Skeletal muscle cell (primary cell): ENCODE results near the gene NKAIN2.
A peak's percentile ranks its signal among the peaks of the same experiment; 100 is the strongest.

Experiments
- DNase-seq: peaks from one replicate; pipeline ENCODE4 v3.0.0-alpha.2; 2010; ENCODE audit warnings: low read depth
- H3K4me3 ChIP-seq: 2 replicates; pipeline ENCODE4 v1.5.1; 2011; ENCODE audit warnings: low read depth, mild to moderate bottlenecking, control low read depth, low read length, moderate library complexity

Gene NKAIN2

DNA sequence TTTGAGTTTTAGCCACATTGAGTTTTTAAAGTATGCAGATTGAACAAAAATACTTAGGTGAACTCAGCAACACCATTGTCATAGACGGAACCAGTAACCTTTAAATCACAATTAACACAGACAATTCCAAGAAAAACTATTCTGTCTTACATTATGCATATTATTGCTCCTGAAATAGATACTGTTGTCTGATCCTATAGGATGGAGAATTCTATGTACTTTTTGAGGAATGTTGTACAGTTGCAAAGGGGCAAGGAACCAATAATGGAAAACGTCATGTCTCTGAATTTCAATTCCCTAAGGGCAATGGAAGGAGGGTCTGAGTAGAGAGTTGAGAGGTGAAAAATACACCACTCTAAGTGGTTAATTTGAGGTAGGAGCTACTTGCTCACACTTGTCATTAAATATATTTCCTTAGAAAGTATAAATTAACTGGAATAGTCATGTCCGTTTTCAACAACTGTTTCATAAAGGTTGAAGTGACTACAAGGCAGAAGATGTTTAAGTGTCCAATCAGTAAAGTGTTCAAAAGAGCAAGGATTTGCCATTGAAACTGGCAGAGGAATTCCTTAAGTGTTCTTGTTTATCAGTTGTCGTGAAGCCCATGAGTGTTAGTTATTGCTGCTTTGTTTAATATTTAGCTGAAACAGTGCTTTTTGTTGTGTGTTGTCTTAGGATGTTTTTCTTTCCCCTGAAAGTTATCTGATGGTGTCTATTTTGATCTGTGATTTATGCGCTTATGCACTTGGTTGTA, 1.3 kb downstream of the NKAIN2 start:
- no peak overlapping the region for H3K4me3 ChIP-seq
- DNase-seq: no peak

DNA sequence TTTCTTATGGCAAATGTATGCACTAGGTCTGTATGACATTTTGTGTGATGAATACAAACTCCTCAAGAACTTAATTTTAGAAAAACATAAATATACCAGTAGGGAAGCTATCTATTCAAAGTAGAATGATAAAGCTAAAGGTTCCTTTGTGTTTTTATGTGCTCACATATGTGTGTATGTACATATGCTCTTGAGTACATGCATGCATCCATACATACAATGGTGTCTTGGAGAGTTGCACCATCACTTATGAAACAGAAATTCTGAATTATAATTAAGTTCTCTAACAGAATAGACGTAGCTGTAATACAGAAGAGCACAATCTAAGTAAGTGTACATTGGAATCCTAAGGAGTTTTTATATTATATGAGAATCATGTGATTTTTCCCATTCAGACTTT, 2.3 kb downstream of the NKAIN2 start:
- no peak overlapping the region for H3K4me3 ChIP-seq
- no peak for DNase-seq

DNA sequence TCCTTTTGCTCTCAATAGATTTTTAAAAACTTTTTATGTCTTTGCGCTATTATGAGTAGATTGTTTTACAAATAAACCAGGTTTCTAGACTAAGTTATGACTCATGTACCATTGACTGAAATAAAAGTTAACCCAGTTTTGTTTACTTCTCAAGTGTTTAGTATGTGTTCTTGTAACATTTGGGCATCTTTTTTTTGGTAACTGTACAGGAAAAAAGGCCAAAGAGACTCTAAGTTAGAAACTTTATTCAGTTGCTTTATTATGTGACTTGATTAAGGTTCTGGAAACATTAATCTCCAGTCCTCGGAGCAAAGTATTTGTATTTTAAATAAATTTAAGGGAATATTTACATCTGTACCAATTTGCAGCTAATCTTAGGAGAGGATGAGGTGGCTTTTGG, 2.9 kb downstream of the NKAIN2 start:
- no peak overlapping the region for H3K4me3 ChIP-seq
- DNase-seq: no peak

DNA sequence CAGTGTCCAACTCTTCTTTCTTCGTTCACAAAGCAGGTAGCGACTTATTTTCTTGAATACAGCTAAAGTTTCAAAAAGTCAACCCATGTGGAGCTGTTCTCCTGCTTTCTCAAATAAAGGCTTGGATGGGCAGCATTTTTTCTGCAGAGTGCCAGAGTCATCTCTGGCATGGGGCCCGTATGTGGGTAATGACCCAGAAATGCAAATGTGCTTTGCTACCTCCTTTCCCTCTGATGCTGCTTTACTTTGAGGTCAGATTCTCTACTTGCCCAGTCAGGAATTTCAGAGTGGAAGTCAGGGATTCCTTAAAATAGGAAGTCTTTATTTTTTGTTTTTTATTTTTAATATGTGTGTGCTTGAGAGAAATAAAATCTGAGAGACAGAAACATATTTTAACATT, 4.9 kb downstream of the NKAIN2 start:
- no peak for DNase-seq
- no peak overlapping the region for H3K4me3 ChIP-seq

DNA sequence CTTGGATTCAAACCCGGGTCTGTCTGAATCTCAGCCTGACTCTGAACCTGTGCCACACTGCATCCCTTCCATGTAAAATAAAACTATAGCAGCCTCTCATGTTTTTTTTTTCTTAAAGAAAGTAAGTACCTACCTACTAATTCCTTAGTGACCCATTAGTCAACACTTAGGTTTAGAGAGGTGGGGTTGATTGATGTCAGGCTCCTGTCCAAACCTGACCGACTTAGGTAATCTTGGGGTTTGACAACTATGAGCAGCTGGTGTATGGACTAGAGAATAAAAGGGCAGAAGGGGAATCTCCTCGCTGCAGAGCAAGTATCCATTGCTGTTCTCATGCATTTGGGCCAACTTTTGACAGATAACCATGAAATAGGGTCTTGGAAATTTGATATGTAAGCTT, 6.5 kb downstream of the NKAIN2 start:
- H3K4me3 ChIP-seq: no peak overlapping the region

DNA sequence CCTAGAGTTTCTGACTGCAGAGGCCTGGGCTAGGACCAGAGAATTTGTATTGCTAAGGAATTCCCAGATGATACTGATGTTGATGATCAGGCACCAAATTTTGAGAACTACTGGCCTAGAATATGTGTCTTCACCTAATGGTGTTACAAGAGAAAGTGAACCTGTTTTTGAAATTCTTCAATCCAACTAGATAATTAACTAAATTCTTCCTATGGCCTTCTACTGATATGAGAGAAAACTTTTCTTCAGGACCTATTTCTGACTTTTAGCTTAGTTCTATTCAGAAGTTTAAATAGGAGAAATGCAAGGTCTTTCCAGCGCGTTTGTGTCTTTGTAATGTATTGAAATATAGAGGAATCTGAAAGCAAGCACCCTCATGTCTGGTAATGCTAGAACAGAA, 7.3 kb downstream of the NKAIN2 start:
- DNase-seq: no peak
- no peak overlapping the region for H3K4me3 ChIP-seq

More for the DNA sequence above, 6.5 kb downstream of the NKAIN2 start:
- DNase-seq: no peak

DNA sequence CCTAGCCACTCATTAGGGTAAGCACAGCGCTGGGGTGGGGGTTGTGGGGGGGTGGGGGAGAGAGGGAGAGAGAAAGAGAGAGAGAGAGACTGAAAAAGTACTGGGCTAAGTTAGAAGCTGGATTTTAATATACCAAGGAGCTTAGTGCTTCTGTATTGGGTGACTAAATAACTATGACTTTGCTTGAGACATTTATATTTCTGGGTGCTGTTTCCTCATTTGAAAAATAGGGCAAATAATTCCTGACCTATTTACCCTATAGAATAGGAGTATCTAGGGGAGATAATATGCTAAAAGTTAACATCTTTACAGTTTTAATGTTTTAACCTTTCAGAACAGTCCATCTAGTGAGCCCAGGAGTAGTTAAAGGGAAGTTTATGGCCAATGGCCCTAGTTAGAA, 7.7 kb downstream of the NKAIN2 start:
- H3K4me3 ChIP-seq: no peak overlapping the region
- no peak for DNase-seq

DNA sequence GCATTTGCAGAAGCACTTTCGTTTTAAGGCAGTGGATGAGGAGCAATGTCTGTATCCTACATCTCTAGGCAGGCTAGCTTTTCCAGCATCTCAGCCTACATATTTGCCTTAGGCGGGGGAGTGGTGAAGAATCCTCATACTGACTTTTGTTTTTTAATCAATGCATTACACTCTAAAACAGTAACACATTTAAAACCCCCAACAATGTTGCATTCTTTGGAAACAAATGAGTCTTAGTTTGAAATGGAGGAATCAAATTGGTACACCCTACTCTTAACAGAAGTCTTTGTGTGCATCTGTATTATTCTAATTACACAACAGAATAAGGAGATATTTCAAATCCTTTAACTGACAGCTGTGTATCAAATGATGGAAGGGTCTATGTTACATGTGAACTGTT, 9.0 kb downstream of the NKAIN2 start:
- no peak for DNase-seq
- no peak overlapping the region for H3K4me3 ChIP-seq

DNA sequence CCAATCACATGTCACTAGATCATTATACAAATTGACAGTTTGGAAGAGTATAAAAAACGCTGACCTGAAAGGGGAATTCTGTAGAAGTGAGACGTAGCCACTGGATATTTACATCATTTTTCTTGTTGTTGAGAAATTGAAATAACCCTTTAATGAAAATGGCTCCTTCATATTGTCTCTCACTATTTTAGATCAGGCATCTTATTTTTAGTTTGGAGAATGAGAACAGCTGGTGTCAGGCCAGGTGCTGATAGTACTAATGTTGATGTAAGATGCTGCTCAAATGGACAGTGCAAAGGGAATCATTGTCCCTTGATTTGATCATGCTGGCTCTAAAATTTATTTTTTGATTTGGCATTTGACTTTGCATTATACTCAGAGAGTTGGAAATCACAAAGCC, 17.4 kb downstream of the NKAIN2 start:
- DNase-seq: no peak
- H3K4me3 ChIP-seq: no peak overlapping the region

DNA sequence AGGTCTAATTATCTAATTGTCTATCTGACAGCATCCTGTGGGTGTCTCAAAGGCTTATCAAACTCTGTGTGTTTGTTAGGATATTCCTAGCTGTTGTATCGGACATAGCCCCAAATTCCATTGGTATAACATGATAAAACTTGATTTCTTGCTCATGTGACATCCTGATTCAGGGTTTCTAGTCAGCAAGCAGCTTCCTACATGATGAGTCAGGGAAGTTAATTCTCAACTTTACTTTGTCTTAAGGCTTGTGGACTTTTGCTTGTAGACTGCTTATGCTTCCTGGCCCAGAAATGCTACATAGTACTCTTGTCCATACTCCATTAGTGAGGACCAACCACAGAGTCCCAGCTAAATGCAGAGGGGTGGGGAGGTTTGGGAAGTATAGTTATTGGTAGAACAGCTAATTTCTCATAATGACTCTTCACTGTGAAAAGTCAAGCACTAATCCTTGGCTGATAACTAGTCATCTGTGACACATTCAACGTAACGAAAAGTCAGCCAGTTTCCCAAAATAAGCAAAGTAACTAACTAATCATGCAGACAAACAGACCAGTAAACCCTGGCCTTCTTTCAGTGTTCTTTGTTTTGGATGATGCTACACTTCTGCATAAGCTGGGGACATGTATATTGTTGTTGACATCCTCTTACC, 25.8 kb downstream of the NKAIN2 start:
- peak; percentile 21 for DNase-seq
- H3K4me3 ChIP-seq: no peak overlapping the region

DNA sequence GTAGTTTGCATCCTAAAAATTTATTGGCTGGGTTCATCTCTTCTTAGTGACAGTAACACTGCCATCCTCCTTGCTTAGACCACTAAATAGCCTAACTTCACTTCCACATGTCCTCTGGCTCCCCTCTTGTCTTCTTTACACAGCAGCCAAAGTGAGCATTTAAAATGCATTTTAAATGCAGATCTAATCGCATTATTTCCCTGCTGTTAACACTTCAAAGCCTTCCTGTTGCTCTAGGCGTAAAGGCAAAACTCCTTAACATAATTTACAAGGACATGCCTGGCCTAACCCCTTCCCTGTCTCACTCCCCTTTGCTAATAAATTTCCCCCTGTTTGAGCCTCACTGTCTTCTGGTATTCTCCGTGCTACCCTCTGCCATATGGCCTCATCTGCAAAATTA, 26.5 kb downstream of the NKAIN2 start:
- H3K4me3 ChIP-seq: no peak overlapping the region
- no peak for DNase-seq

DNA sequence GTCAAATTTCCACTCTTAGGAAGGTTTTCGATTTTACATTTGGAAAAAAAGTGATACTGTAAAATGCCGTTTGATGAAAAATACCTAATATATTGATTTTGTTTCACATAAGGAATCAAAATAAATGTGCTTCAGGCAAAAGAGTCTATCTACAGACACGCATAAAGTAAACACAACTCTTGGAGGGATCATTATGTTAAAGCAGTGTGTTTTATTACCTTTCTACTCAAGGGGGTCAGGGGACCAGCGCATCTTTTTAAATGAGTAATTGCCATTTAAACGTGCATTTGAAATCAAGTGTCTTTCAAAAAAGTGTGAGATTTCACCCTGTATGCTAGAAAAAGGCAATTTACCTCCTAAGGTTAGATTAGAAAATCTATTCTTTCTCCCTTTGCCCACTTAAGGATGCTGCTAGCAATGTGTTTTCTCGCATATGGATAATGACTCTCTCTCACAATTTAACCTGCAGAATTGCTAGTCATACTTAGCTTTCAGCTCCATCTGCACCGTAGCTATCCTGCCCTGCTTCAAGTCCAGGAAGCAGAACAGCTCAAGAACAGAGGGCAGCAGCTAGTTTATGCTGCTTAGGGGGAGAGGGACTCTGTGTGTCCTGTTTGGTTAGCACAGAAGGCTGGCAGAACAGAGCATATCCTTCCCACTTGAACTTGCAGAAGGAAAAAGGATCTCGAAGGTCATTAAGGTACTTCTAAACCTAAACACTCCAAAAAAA, 35.0 kb downstream of the NKAIN2 start:
- no peak overlapping the region for H3K4me3 ChIP-seq
- no peak for DNase-seq

DNA sequence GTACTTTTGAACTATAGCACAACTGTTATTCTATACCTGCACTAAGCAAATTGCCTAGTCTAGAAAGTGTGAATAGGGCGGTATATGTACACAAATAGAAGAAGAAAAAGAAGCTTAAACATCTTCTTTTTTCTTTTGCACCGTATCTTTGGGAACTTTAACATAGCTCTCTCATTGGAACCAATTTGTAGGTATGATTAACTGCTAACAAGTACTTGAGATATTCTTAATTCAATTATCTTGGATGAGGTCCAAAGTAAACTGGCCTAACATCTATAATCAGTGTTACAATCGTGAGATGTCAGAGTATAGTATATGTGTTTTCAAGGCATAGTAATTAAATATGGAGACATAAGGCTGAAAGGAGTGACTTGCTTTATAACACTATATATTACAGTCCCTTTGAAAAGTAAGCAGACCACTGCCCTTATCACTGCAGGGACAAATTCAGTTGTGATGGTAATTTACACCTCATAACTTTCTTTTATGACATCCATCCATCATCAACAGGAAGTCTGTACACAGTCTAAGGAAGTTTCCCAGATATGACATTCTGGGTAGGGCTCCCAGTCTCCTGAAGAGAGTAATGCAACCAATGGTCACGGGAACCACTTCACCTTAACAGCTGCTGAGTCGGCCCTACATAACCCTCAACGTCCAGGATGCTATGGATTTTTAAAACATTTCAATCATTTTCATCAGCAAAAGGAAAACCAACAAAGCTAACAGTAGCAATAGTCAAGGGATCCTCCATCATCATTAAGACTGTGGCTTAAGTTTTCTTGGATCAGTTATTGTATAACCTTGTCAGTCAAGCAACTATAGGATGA, 37.6 kb downstream of the NKAIN2 start:
- DNase-seq: no peak
- no peak overlapping the region for H3K4me3 ChIP-seq

DNA sequence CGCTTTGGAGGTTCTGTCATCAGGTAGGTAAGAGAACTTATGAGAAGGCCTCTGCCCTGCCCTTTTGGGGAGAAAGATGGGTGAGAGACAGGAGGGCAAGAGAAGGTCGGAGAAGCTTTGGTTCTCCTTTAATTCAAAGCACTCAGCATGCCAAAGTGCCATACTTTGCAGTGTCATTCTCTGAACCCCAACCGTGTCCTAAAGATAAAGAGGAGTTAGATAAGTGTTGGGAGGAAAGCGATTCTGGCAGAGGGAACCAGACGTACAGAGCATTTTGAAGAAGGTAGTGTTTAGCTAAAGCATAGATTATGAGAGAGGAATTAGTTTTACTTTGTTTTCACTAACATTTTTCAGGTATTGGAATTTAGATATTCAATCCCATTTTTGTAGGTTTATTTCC, 40.3 kb downstream of the NKAIN2 start:
- no peak for DNase-seq
- H3K4me3 ChIP-seq: no peak overlapping the region

DNA sequence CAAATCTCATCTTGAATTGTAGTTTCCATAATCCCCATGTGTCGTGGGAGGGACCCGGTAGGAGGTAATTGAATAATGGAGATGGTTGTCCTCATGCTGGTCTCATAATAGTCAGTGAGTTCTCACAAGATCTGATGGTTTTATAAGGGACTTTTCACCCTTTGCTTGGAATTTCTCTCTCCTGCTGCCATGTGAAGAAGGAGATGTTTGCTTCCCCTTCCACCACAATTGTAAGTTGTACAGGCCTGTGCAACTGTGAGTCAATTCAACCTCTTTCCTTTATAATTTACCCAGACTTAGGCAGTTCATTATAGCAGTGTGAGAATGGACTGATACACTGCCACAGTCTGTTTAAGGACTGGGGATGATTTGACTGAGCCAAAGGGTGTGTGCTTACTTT, 44.7 kb downstream of the NKAIN2 start:
- no peak overlapping the region for H3K4me3 ChIP-seq

DNA sequence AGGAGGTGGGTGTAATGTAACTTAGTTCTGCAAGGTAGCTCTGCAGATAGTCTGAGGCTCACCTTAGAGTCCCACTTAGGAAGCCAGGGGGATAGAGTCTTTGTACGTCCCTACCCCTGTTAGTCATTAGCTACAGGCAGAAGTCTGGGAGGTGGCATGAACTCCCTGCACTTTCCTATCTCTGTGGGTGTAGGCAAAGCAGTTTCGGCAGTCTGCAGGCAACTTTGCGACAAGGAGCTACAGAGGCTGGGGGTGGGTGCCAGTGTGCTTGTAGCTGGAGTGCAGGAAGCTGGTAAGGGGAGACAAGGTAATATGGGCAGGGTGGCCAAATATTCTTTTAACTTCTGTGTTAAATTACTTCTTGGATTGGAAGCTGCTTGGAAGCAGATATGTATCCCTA, 45.7 kb downstream of the NKAIN2 start:
- no peak for DNase-seq
- H3K4me3 ChIP-seq: no peak overlapping the region

More for the DNA sequence above, 44.7 kb downstream of the NKAIN2 start:
- no peak for DNase-seq

DNA sequence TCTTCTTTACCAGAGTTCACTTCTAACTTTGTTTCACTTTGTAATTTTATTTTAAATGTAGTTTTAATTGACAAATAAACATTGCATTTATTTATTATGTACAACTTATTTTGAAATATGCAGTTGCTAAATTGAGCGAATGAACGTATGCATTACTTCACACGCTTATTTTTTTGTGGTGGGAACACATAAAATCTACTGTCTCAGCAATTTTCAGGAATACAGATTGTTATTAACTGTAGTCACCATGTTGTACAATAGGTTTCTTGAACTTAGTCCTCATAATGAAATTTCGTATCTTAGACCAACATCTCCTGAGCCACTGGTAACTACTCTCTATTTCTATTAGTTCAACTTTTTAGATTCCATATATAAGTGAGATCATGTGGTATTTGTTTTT, 46.9 kb downstream of the NKAIN2 start:
- no peak overlapping the region for H3K4me3 ChIP-seq
- no peak for DNase-seq

DNA sequence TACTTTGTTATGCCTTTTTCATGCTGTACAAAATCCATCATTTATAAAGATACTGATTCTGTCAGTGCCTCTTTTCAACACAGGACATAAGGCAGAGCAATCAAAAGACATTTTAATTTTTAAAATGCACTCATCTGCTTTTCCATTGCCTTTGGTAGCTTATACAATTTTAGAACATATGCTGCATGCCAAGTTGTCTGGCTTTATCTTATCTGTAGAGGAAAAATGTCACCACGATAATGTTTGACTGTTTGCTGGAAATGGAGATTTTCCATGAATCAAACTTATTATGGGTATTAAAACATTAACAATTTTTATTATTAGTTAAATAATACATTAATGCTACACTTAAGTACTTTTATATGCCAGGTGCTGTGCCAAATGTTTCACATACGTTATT, 50.5 kb downstream of the NKAIN2 start:
- H3K4me3 ChIP-seq: no peak overlapping the region
- DNase-seq: no peak

DNA sequence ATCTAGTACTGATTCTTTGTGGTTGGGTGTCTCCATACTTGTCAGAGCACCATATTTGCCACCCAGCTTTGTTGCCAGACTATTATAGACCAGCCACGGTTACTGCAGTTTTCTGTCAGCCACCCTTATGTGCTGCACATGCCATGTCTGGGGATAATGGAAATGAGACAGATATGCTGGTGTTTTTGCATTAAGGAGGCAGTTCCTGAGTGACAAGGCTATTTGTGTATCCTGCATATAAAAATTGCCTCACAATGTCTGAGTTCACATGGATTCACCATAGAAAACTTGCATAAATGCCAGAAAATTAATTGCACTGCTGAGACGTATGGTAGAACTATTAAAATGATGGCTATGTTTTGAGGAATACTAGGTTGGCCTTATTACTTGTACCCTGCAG, 51.8 kb downstream of the NKAIN2 start:
- no peak overlapping the region for H3K4me3 ChIP-seq
- no peak for DNase-seq

DNA sequence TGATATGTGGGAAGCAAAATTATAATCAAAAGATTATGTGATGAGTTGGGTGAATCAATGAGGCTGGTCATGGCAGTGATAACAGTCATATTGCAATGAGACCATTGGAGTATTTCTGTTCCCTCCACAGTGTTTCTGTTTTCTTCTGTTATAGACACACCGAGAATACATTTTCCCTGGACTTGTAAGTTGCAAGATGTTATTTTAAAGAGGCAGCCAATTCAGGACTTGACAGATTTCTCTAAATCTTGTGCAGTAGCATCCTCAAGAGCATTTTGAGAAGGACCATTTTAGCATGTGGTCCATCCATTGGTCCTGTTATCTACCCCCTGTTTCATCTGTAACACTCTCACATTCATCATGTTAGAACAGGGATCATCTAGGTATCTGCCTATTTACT, 55.6 kb downstream of the NKAIN2 start:
- no peak for DNase-seq
- H3K4me3 ChIP-seq: no peak overlapping the region
